OCI-LY7 (cell line): Measurements from ENCODE around the gene ASB15. TPM values are rescaled to one million over a fixed set of nuclear protein-coding genes. Genes with fewer than 3 reads are reported as not detected.

ENCODE experiments used
- BruUV-seq: library from RNA; stranded (reverse); fragments of 400-500 nt; replicated peaks from 2 replicates; lab custom pipeline; 2021; lab: Mats Ljungman, UMichigan
- CTCF ChIA-PET: fragments of 300-600 bp; sonication (Branson Sonifier 250); formaldehyde crosslinking; loops from one replicate; lab custom pipeline; 2022; ENCODE audit warnings: antibody characterized with exemption; ENCODE audit not compliant: unreplicated experiment; lab: Charles Lee
- POLR2A ChIA-PET: fragments of 300-600 bp; sonication (Branson Sonifier 250); formaldehyde crosslinking; loops from one replicate; lab custom pipeline; 2022; ENCODE audit warnings: antibody characterized with exemption; lab: Charles Lee
- DNase-seq: peaks from one replicate; pipeline ENCODE4 v3.0.0-alpha.2; 2015; ENCODE audit warnings: low spot score
- H2AFZ ChIP-seq: fragments of 200-600 bp; sonication (generic), shearing (Covaris generic); 2 replicates; pipeline ENCODE4 v1.6.1; 2014; ENCODE audit warnings: mild to moderate bottlenecking, antibody characterized with exemption, low read length, moderate library complexity
- H3K27ac ChIP-seq: fragments of 200-600 bp; sonication (generic); 2 replicates; pipeline ENCODE4 v1.5.1; 2014; ENCODE audit warnings: mixed run types, low read depth, mild to moderate bottlenecking, moderate library complexity, low read length, inconsistent platforms; ENCODE audit not compliant: poor library complexity, severe bottlenecking
- H3K36me3 ChIP-seq: fragments of 200-600 bp; sonication (generic); 2 replicates; pipeline ENCODE4 v1.6.1; 2014; ENCODE audit warnings: mild to moderate bottlenecking, antibody characterized with exemption, low read length, moderate library complexity, mixed read lengths; ENCODE audit not compliant: insufficient read depth
- H3K4me1 ChIP-seq: fragments of 200-600 bp; sonication (generic); 2 replicates; pipeline ENCODE4 v1.5.1; 2014; ENCODE audit warnings: mild to moderate bottlenecking, low read length; ENCODE audit not compliant: insufficient read depth, poor library complexity, severe bottlenecking
- H3K4me2 ChIP-seq: fragments of 200-600 bp; sonication (generic); 2 replicates; pipeline ENCODE4 v1.6.1; 2014; ENCODE audit warnings: mild to moderate bottlenecking, low read length
- H3K4me3 ChIP-seq: fragments of 200-600 bp; sonication (generic); 2 replicates; pipeline ENCODE4 v1.5.1; 2014; ENCODE audit warnings: mild to moderate bottlenecking, low read depth, low read length; ENCODE audit not compliant: poor library complexity, severe bottlenecking
- H3K79me2 ChIP-seq: fragments of 200-600 bp; sonication (generic); 2 replicates; pipeline ENCODE4 v1.6.1; 2016; ENCODE audit warnings: low read depth, mild to moderate bottlenecking, low read length, moderate library complexity, mixed read lengths; ENCODE audit not compliant: insufficient read depth
- H3K9me2 ChIP-seq: fragments of 200-600 bp; sonication (generic); 2 replicates; pipeline ENCODE4 v1.6.1; 2016; ENCODE audit warnings: mild to moderate bottlenecking, low read length, mixed read lengths; ENCODE audit not compliant: insufficient read depth
- H3K9me3 ChIP-seq: fragments of 200-600 bp; sonication (generic); 2 replicates; pipeline ENCODE4 v1.6.1; 2014; ENCODE audit warnings: mild to moderate bottlenecking, mixed run types, low read length, mixed read lengths
- H4K20me1 ChIP-seq: fragments of 200-600 bp; sonication (generic); 2 replicates; pipeline ENCODE4 v1.6.1; 2014; ENCODE audit warnings: mild to moderate bottlenecking, antibody characterized with exemption, low read length, moderate library complexity, mixed read lengths; ENCODE audit not compliant: insufficient read depth
- CTCF ChIP-seq: fragments of 200-600 bp; sonication (generic); conservative IDR thresholded peaks from 2 replicates; pipeline ENCODE4 v1.5.1; 2014; ENCODE audit warnings: mild to moderate bottlenecking, antibody characterized with exemption, low read length, moderate library complexity, mixed read lengths
- EZH2phosphoT487 ChIP-seq: fragments of 200-600 bp; sonication (generic); IDR thresholded peaks from 2 replicates; pipeline ENCODE4 v1.6.1; 2018; ENCODE audit warnings: low read depth, borderline replicate concordance, mild to moderate bottlenecking, mixed run types, antibody characterized with exemption, low read length, moderate library complexity, mixed read lengths
- intact Hi-C: fragments of 100-400 bp; cut with micrococcal nuclease; formaldehyde crosslinking; loops from one replicate; pipeline ENCODE4 v1.10.0; 2022; ENCODE audit not compliant: unreplicated experiment
- total RNA-seq, 2 experiments: library from RNA; depleted of rRNA in 1 of 2; stranded (reverse); fragments of >200 nt in 1 of 2; shearing (Covaris generic) in 1 of 2; gene quantifications; 2 replicates each; pipeline ENCODE4 v1.2.3, GENCODE V29; 2014 to 2022

ASB15 gene
- total RNA-seq, 2 experiments from 2014 or later: not detected

GRCh38 chr7:123647106-123647730, 45.6 kb downstream of the ASB15 start:
- DNase-seq: no peak
- no peak overlapping the region for H3K27ac ChIP-seq
- CTCF ChIA-PET: no interaction called here
- H3K4me3 ChIP-seq: no peak overlapping the region
- POLR2A ChIA-PET: interaction anchor here (0.7 kb wide), 2 partner anchors 23 to 1274 kb away, joined by 3 to 4 read pairs; no protein-coding TSS in a partner anchor
- BruUV-seq: no TSS peak
- no peaks in the 10 kb centered on the region for H3K4me1 ChIP-seq
- no peaks in the 10 kb centered on the region for H3K9me2 ChIP-seq
- H3K36me3 ChIP-seq: no peaks in the 10 kb centered on the region
- H3K4me2 ChIP-seq: no peak overlapping the region
- no peaks in the 10 kb centered on the region for H3K79me2 ChIP-seq
- no peaks in the 10 kb centered on the region for H3K9me3 ChIP-seq
- no peaks in the 10 kb centered on the region for H4K20me1 ChIP-seq
- intact Hi-C loops: no loop called here
- TF ChIP-seq CTCF: no peak
- no peak for TF ChIP-seq EZH2phosphoT487
- no peak overlapping the region for H2AFZ ChIP-seq

GRCh38 chr7:123649964-123650363, 48.3 kb downstream of the ASB15 start:
- BruUV-seq: no TSS peak
- Histone ChIP-seq H4K20me1 (no peaks in the 10 kb centered on the region), H3K4me3 (no peak overlapping the region), H3K27ac (no peak overlapping the region), H3K36me3 (no peaks in the 10 kb centered on the region), H3K9me3 (no peaks in the 10 kb centered on the region), H3K4me1 (no peaks in the 10 kb centered on the region), H3K4me2 (no peak overlapping the region), H3K9me2 (no peaks in the 10 kb centered on the region), H2AFZ (no peak overlapping the region), H3K79me2 (no peaks in the 10 kb centered on the region)
- CTCF ChIA-PET: no interaction called here
- no peak for DNase-seq
- intact Hi-C loops: no loop called here
- POLR2A ChIA-PET: interaction anchor here (0.7 kb wide), 1 partner anchor 85 kb away, joined by 3 read pairs; no protein-coding TSS in a partner anchor
- TF ChIP-seq EZH2phosphoT487 (no peak), CTCF (no peak)

GRCh38 chr7:123650595-123650994, 49.0 kb downstream of the ASB15 start:
- no peaks in the 10 kb centered on the region for H3K79me2 ChIP-seq
- TF ChIP-seq EZH2phosphoT487 (no peak), CTCF (no peak)
- H4K20me1 ChIP-seq: no peaks in the 10 kb centered on the region
- no peaks in the 10 kb centered on the region for H3K36me3 ChIP-seq
- no peaks in the 10 kb centered on the region for H3K9me2 ChIP-seq
- H3K9me3 ChIP-seq: no peaks in the 10 kb centered on the region
- no peak overlapping the region for H3K27ac ChIP-seq
- CTCF ChIA-PET: no interaction called here
- no peak overlapping the region for H3K4me2 ChIP-seq
- no peak overlapping the region for H3K4me3 ChIP-seq
- intact Hi-C loops: no loop called here
- no peaks in the 10 kb centered on the region for H3K4me1 ChIP-seq
- no peak for DNase-seq
- POLR2A ChIA-PET: interaction anchor here (1.1 kb wide), 1 partner anchor 14 kb away, joined by 4 read pairs; no protein-coding TSS in a partner anchor
- no peak overlapping the region for H2AFZ ChIP-seq
- BruUV-seq: no TSS peak
